ENCODE data around the gene SATB2. TPM values are rescaled to one million over a fixed set of nuclear protein-coding genes. Genes with fewer than 3 reads are reported as not detected.

SATB2 gene
- total RNA-seq, 1 donor from 2014 or later = 5.0 TPM

DNA sequence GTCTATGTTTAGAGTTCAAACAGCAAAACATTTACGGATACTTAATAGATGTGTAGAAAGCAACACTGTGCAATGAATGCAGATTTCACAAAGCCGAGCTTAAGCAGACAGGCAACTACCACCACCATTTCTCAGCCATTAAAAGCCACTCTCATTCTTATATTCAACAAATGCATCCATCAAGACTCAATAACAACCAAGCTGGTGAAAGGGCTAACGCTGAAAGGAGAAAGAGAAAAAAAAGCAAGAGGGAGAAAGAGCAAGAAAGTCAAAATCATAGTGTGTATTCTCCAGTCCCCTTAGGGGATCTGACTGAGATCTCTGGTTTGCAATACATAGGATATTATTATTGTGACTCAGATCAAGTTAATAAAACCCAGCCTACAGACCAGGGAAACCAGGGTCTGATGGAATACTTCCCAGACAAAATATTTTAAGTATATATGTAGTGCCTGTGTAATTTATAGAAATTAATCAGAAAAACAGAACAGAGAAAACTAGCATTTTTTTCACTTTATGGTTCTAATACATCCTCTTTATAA lies 14.1 kb downstream of the SATB2 start:
- TF ChIP-seq, protein P1, sequence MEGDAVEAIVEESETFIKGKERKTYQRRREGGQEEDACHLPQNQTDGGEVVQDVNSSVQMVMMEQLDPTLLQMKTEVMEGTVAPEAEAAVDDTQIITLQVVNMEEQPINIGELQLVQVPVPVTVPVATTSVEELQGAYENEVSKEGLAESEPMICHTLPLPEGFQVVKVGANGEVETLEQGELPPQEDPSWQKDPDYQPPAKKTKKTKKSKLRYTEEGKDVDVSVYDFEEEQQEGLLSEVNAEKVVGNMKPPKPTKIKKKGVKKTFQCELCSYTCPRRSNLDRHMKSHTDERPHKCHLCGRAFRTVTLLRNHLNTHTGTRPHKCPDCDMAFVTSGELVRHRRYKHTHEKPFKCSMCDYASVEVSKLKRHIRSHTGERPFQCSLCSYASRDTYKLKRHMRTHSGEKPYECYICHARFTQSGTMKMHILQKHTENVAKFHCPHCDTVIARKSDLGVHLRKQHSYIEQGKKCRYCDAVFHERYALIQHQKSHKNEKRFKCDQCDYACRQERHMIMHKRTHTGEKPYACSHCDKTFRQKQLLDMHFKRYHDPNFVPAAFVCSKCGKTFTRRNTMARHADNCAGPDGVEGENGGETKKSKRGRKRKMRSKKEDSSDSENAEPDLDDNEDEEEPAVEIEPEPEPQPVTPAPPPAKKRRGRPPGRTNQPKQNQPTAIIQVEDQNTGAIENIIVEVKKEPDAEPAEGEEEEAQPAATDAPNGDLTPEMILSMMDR (IDR thresholded peaks at IDR 0.05) = no peak
- ATAC-seq = no peak
- no peak overlapping the region for H3K4me3 ChIP-seq
- H3K4me1 ChIP-seq = no peaks in the 10 kb centered on the region
- DNase-seq = no peak
- no peak overlapping the region for H3K27ac ChIP-seq
- H3K36me3 ChIP-seq = no peaks in the 10 kb centered on the region
- no peaks in the 10 kb centered on the region for H3K27me3 ChIP-seq (ENCODE audit: low read depth)
- H3K9me3 ChIP-seq = no peaks in the 10 kb centered on the region
- intact Hi-C loops (cut with DNase I) = no loop called here

DNA sequence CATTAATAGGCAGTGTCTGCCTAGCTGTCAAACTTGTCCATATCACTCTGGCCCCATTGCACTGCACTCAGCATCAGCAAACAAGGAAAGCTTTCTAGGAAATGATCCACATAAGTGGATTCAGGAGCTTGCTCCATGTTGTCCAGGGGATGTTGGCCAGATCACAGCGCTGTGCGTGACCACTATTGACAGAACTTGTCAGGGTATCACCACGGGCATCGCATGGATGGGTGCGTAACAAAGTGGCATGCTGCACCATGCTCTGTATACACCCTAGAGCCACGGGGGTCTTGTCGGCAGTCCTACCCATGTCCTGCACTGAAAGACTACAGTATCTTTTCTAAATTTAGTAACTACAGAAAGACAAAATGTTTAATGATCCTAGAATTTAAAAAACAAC lies 15.6 kb downstream of the SATB2 start:
- no peaks in the 10 kb centered on the region for H3K27me3 ChIP-seq (ENCODE audit: low read depth)
- TF ChIP-seq, protein P1 (IDR thresholded peaks at IDR 0.05) = no peak
- no peaks in the 10 kb centered on the region for H3K9me3 ChIP-seq
- H3K4me3 ChIP-seq = no peak overlapping the region
- no peaks in the 10 kb centered on the region for H3K4me1 ChIP-seq
- ATAC-seq (no peak), DNase-seq (no peak)
- intact Hi-C loops (cut with DNase I) = no loop called here
- no peaks in the 10 kb centered on the region for H3K36me3 ChIP-seq
- no peak overlapping the region for H3K27ac ChIP-seq

DNA sequence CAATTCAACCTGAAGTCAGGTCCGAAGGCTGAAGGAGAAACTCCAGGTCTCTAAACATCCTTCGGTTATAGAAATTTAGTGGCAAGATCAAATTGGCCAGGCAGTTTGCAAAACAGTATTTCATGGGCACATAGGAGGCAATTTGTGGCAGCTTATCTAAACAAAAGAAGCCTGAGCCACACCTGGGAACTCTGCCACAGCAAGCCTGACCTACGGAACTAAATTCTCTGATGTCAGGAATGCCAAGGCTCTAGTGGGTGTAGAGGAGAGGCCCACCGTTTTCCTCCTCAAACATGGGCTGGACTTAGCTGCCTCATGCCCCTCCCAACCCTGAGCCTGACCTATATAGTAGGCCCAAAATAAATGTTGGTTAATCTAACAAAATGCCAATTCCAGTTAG lies 16.0 kb downstream of the SATB2 start:
- ATAC-seq = no peak

DNA sequence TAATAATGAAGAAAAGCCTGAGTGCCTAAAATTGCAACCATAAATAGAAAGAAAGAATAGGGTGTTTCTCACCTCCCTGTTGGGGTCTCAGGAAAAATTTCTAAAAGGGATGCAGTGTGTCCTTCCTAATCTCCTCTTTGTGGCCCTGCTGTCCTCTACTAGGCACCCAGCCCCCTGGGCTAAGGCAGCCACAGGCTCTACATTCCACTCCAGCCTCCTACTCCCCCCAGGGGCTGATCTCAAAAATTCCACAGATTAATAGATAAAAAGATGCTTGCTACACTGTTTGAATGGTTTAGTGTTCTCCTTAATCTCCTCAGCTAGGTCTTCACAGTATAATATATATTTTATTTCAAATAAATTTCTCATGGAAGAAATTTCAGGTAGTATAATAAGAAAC lies 17.6 kb downstream of the SATB2 start:
- intact Hi-C loops (cut with DNase I) = no loop called here
- H3K27me3 ChIP-seq (ENCODE audit: low read depth) = no peaks in the 10 kb centered on the region
- H3K4me1 ChIP-seq = no peaks in the 10 kb centered on the region
- TF ChIP-seq, protein P1 (IDR thresholded peaks at IDR 0.05) = no peak
- DNase-seq (no peak), ATAC-seq (no peak)
- H3K27ac ChIP-seq = no peak overlapping the region
- H3K4me3 ChIP-seq = no peak overlapping the region
- no peaks in the 10 kb centered on the region for H3K36me3 ChIP-seq
- no peaks in the 10 kb centered on the region for H3K9me3 ChIP-seq

More for the DNA sequence above, 16.0 kb downstream of the SATB2 start:
- Histone ChIP-seq H3K27me3 (ENCODE audit: low read depth) (no peaks in the 10 kb centered on the region), H3K36me3 (no peaks in the 10 kb centered on the region), H3K27ac (no peak overlapping the region), H3K4me1 (no peaks in the 10 kb centered on the region), H3K4me3 (no peak overlapping the region), H3K9me3 (no peaks in the 10 kb centered on the region)
- intact Hi-C loops (cut with DNase I) = no loop called here
- TF ChIP-seq, protein P1 (IDR thresholded peaks at IDR 0.05) = no peak
- no peak for DNase-seq

DNA sequence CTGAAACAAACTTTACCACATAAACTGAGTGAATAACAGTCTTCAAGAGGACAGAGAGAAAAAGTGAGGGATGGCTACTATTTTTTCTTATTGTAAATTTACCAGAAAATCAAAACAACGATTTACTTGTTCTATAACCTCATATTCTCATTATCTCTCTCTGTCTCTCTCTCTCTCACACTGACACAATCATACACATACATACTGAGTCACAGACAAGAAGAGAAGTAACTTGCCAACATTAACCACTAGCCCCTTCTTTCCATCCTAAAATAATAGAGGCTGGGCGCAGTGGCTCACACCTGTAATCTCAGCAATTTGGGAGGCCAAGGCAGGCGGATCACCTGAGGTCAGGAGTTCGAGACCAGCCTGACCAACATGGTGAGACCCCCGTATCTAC lies 18.2 kb downstream of the SATB2 start:
- Histone ChIP-seq H3K4me1 (no peaks in the 10 kb centered on the region), H3K4me3 (no peak overlapping the region), H3K36me3 (no peaks in the 10 kb centered on the region), H3K27me3 (ENCODE audit: low read depth) (no peaks in the 10 kb centered on the region), H3K27ac (no peak overlapping the region), H3K9me3 (no peaks in the 10 kb centered on the region)
- TF ChIP-seq, protein P1 (IDR thresholded peaks at IDR 0.05) = no peak
- ATAC-seq (no peak), DNase-seq (no peak)
- intact Hi-C loops (cut with DNase I) = no loop called here

DNA sequence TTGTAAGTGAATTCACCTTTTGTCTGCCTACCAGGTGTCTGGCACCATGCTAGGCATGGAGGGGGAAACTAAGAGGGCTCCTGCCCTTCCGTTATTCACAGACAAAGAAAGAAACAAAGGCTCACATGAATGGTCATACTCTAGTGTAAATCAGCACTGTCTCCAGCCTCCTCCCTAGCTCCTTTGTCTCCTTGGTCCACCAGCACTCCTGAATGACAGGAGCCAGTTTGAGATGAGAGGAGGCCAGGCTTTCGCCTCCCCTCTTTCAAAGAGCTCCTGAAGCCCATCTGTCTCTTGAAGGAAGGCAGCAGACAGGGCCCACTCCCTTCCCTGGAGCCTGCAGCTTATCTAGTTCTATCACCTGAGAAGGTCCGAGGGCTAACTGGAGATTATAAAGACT lies 18.7 kb downstream of the SATB2 start:
- no peaks in the 10 kb centered on the region for H3K9me3 ChIP-seq
- no peak overlapping the region for H3K4me3 ChIP-seq
- ATAC-seq (no peak), DNase-seq (no peak)
- no peaks in the 10 kb centered on the region for H3K4me1 ChIP-seq
- H3K36me3 ChIP-seq = no peaks in the 10 kb centered on the region
- TF ChIP-seq, protein P1 (IDR thresholded peaks at IDR 0.05) = no peak
- intact Hi-C loops (cut with DNase I) = no loop called here
- H3K27ac ChIP-seq = no peak overlapping the region
- H3K27me3 ChIP-seq (ENCODE audit: low read depth) = no peaks in the 10 kb centered on the region
